Naive thymus-derived CD8-positive, alpha-beta T cell (primary cell): Measurements from ENCODE around the gene ABCG1. TPM values are rescaled to one million over a fixed set of nuclear protein-coding genes. Genes with fewer than 3 reads are reported as not detected.
A peak's percentile ranks its signal among the peaks of the same experiment; 100 is the strongest.

ENCODE experiments used
- ATAC-seq, 2 donors: fragments of 150-1000 bp; cut with Tn5 transposase in 1 of 2; sonication (Bioruptor Pico), chemical (Tn5 transposase) in 1 of 2; 1 replicate in 1 of 2; 2 replicates in 1 of 2; pipeline ENCODE4 v1.10.0; 2021; ENCODE audit warnings: mild to moderate bottlenecking in 2 of 2, moderate library complexity in 2 of 2
- POLR2A ChIA-PET: fragments of 350-600 bp; sonication (Branson Sonifier 250); formaldehyde crosslinking; loops from one replicate; lab custom pipeline; 2021; ENCODE audit warnings: antibody characterized with exemption; lab: Charles Lee
- DNase-seq, 10 donors: peaks; one replicate each; pipeline versions ENCODE4 v3.0.0 to v3.0.0-alpha.2; 2020 to 2022
- H3K27ac Mint-ChIP-seq, 10 donors: one replicate each; pipeline ENCODE4 v1.8.0; 2020 to 2022; ENCODE audit warnings: mild to moderate bottlenecking in 10 of 10, mixed read lengths in 10 of 10, moderate library complexity in 4 of 10, inconsistent platforms in 1 of 10
- H3K27me3 Mint-ChIP-seq, 5 donors: one replicate each; pipeline ENCODE4 v1.8.0; 2021 to 2022; ENCODE audit warnings: mixed read lengths in 5 of 5
- H3K36me3 Mint-ChIP-seq, 3 donors: one replicate each; pipeline ENCODE4 v1.8.0; 2020 to 2022; ENCODE audit warnings: mixed read lengths in 3 of 3, mild to moderate bottlenecking in 2 of 3, inconsistent platforms in 1 of 3
- H3K4me1 Mint-ChIP-seq, 4 donors: one replicate each; pipeline ENCODE4 v1.8.0; 2021 to 2022; ENCODE audit warnings: mixed read lengths in 4 of 4
- H3K4me3 Mint-ChIP-seq, 10 donors: one replicate each; pipeline ENCODE4 v1.8.0; 2020 to 2022; ENCODE audit warnings: mild to moderate bottlenecking in 10 of 10, mixed read lengths in 10 of 10, moderate library complexity in 6 of 10, inconsistent platforms in 1 of 10
- H3K9me3 Mint-ChIP-seq, 9 donors: one replicate each; pipeline ENCODE4 v1.8.0; 2020 to 2022; ENCODE audit warnings: mixed read lengths in 9 of 9, mild to moderate bottlenecking in 3 of 9, inconsistent platforms in 1 of 9, moderate library complexity in 1 of 9
- polyA plus RNA-seq, 3 donors: library from polyadenylated mRNA; unstranded; fragments of 300-500 nt; fragmentation: Illumina TruSeq; gene quantifications; one replicate each; pipeline ENCODE4 v1.2.3, GENCODE V29; 2021
- total RNA-seq, 8 experiments: library from RNA in 2 of 8; stranded (reverse) in 2 of 8; gene quantifications; one replicate each; pipeline ENCODE4 v1.2.3 and lab custom pipeline; 2021 to 2026

ABCG1 gene
- total and polyA plus RNA-seq, 5 experiments from 2014 or later = 0.93 to 17.5 (median 11.2) TPM

- Mint-ChIP-seq H3K9me3 (no peaks in the 10 kb centered on the region), H3K4me3 (no peak overlapping the region), H3K4me1 (peaks cover 10 to 26% (median 17%) of the 10 kb centered on the region in 4 donors), H3K27me3 (no peaks in the 10 kb centered on the region), H3K27ac (peak overlapping the region in 1 of 10 donors; percentile 40), H3K36me3 (peaks cover 0 to 3% (median 0%) of the 10 kb centered on the region in 3 donors)
- no peak for DNase-seq
- no peak for ATAC-seq
- POLR2A ChIA-PET = no interaction called here
Observed at GRCh38 chr21:42302794-42303193, 83.9 kb downstream of the ABCG1 start.

DNA sequence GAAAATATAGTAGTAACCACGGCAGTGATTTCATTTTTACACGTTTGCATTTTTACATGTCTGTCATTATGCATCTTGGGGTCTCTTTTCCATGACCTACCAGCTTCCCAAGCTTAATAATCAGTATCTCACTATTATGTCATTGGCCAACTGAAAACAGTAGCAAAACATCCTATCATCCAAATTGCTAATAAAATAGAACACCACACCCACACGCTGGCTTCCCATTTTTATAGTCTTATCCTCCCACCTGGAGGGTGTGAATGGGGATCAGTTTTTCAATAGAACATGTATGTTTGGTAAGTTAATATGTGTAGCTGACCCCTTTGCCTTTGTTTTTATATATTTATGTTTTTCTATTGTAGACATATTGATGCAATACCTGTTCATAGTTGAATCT is 84.5 kb downstream of the ABCG1 start:
- POLR2A ChIA-PET = no interaction called here

DNA sequence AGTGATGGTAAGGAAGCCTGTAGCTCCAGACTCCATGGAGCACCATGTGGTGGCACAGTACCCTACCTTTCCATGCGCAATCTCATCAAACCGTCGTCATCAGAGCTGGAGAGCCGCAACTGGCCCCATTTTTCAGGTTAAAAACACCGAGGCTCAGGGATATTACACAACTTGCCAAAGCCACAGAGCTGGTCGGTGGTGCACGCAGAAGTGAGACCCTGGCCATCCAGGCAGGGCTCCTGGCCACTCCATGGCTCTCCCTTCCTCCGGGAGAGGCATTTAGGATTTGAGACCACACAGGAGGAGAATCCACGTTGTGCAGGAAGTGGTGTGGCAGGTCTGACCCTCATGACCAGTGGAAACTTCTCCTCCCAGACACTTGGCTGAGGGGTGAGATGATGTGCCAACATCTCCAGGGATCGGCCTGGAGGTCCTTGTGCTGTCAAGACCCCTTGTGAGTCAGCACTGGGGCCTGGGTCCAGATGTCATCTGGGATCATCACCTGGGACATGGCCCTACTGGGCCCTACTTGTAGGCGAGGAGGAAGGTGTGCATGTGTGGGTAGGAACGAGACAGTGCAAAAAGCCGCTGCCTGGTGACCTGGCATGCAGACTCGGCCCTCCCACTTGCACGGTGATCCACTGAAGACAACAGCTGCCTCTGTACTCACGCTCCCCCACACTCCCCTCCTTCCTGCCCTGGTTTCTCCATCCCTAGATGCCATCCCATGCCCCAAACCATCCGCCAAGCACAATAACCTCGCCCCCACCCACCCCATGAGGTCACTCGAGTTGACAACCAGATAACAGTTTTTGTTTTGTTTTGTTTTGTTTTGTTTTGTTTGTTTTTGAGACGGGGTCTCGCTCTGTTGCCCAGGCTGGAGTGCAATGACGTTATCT is 85.9 kb downstream of the ABCG1 start:
- Mint-ChIP-seq H3K36me3 (no peaks in the 10 kb centered on the region), H3K27ac (peak overlapping the region in 1 of 10 donors; percentile 44), H3K27me3 (no peaks in the 10 kb centered on the region), H3K4me3 (no peak overlapping the region), H3K4me1 (peaks cover 11 to 20% (median 14%) of the 10 kb centered on the region in 4 donors), H3K9me3 (no peaks in the 10 kb centered on the region)
- POLR2A ChIA-PET = no interaction called here
- ATAC-seq = no peak
- DNase-seq = no peak

More for the DNA sequence above, 84.5 kb downstream of the ABCG1 start:
- no peak overlapping the region for H3K4me3 Mint-ChIP-seq
- peak overlapping the region in 1 of 10 donors; percentile 61 for H3K27ac Mint-ChIP-seq
- no peaks in the 10 kb centered on the region for H3K27me3 Mint-ChIP-seq
- H3K9me3 Mint-ChIP-seq = no peaks in the 10 kb centered on the region
- DNase-seq (no peak), ATAC-seq (no peak)
- peaks cover 10 to 26% (median 17%) of the 10 kb centered on the region in 4 donors for H3K4me1 Mint-ChIP-seq
- no peaks in the 10 kb centered on the region for H3K36me3 Mint-ChIP-seq

DNA sequence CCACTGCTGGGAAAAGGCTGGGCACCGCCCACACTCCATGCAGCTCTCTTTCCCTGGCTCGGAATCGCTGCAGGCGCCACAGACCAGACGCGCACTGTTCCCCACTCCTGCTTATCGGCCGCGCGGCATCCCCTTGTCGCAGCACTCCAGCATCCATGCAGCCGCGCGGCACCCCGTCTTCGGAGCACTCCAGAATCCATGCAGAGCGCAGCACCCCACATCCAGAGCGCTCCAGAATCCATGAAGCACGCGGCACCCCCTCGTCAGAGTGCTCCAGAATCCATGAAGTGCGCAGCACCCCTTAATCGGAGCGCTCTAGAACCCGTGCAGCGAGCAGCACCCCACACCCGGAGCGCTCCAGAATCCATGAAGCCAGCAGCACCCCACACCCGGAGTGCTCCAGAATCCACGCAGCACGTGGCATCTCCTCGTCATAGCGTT is 86.8 kb downstream of the ABCG1 start:
- POLR2A ChIA-PET = no interaction called here
- Mint-ChIP-seq H3K27ac (peak overlapping the region in 1 of 10 donors; percentile 53), H3K36me3 (no peaks in the 10 kb centered on the region)

DNA sequence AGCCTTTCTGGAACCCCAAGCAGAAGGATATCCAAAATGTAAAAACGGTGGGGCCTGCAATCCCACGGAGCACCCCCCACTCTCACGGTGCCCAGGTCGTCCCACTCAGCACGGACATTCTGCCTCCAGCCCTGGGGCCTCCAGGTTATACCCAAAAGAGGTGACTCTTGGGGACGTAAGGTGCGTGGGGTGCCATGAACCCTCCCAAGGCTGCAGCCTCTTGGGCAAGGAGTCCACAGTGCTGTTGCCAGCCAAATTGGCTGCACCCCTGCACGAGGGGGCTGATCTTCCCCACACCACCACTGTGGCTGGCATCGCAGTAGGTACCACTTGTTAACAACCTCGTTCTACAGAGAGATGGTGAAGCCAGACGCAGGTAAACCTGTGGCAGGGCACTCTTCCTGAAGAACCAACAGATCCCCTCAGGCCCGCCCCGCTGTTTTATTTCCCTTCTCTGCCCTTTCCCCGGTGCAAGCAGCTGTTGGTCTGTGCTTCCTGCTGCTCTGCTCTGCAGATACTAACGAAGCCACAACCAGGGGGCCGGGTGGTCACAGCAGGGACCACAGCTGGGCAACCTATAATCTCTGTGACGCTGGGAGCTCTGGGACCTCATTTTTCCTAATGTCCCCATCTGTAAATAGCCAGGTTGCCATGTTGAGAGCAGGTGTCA is 87.6 kb downstream of the ABCG1 start:
- Mint-ChIP-seq H3K36me3 (no peaks in the 10 kb centered on the region), H3K27me3 (no peaks in the 10 kb centered on the region), H3K9me3 (no peaks in the 10 kb centered on the region), H3K4me1 (peaks cover 8 to 14% (median 11%) of the 10 kb centered on the region in 4 donors), H3K27ac (peak overlapping the region in 4 of 10 donors; percentile 21 to 79 (median 51)), H3K4me3 (peak overlapping the region in 1 of 10 donors; percentile 4)
- POLR2A ChIA-PET = no interaction called here
- ATAC-seq = no peak
- no peak for DNase-seq

More for the DNA sequence above, 86.8 kb downstream of the ABCG1 start:
- Mint-ChIP-seq H3K9me3 (no peaks in the 10 kb centered on the region), H3K27me3 (no peaks in the 10 kb centered on the region), H3K4me3 (no peak overlapping the region), H3K4me1 (peaks cover 8 to 14% (median 11%) of the 10 kb centered on the region in 4 donors)
- no peak for ATAC-seq
- DNase-seq = no peak

DNA sequence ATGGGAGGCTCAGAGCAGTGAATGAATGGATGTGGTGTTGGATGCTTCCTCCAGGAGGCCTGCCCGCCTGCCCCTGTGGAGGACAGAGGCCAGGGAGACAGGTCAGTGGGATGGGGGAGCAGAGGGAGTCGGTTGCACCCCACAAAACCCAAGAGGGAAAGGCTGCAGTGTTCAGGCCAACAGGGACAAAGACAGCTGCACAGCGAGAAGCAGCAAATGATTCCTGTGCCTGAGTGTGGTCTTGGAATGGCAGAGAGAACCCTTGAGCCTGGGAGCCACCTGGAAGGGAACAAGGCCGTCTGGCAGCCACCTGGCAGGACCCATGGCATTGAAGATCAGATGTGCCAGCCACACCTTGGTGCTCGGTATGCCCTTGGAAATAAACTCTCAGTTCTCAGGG is 88.2 kb downstream of the ABCG1 start:
- POLR2A ChIA-PET = no interaction called here
- H3K27me3 Mint-ChIP-seq = no peaks in the 10 kb centered on the region
- peak overlapping the region in 4 of 10 donors; percentile 21 to 79 (median 51) for H3K27ac Mint-ChIP-seq
- no peaks in the 10 kb centered on the region for H3K9me3 Mint-ChIP-seq
- peaks cover 8 to 14% (median 11%) of the 10 kb centered on the region in 4 donors for H3K4me1 Mint-ChIP-seq
- H3K4me3 Mint-ChIP-seq = no peak overlapping the region
- no peaks in the 10 kb centered on the region for H3K36me3 Mint-ChIP-seq
- no peak for ATAC-seq
- no peak for DNase-seq

DNA sequence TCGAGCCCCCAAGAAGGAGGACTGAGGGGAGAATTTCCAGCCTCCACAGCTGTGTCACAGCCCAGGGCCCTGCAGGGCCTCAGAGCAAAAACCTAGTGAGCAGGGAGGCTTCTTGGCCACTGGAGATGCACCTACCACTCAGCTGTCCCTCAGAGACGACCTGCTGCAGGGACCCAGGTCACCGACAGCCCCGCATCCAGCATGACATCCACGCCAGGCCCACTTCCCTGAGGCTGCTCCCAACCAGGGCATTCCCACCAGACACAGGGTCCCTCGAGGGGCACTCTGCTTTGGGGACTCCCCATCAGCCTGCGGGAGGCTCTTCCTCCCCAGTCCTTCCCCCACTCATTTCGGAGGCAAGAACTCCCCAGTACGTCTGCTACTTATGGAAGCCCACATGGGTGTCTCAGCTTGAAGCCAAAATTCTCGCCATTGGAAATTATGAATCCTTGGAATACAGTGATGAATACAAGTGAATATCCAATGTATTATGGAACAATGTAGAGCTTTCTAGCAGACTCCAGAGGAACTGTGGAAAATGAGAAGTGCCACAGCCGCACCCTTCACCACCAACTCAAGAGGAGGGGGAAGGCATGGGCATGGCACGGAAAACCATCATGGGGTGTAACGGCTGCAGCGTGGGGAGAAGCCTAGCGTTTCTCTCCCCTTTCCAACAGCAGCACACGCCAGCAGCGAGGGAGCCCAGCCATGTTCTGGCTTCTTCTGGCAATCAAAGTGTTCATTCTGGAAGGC is 89.4 kb downstream of the ABCG1 start:
- Mint-ChIP-seq H3K27me3 (no peaks in the 10 kb centered on the region), H3K4me1 (peaks cover 8 to 14% (median 11%) of the 10 kb centered on the region in 4 donors), H3K36me3 (no peaks in the 10 kb centered on the region), H3K4me3 (no peak overlapping the region), H3K9me3 (no peaks in the 10 kb centered on the region), H3K27ac (peak overlapping the region in 1 of 10 donors; percentile 41)
- no peak for DNase-seq
- POLR2A ChIA-PET = interaction anchor here (0.5 kb wide), 1 partner anchor 119 kb away, joined by 3 read pairs; no protein-coding TSS in a partner anchor
- no peak for ATAC-seq

DNA sequence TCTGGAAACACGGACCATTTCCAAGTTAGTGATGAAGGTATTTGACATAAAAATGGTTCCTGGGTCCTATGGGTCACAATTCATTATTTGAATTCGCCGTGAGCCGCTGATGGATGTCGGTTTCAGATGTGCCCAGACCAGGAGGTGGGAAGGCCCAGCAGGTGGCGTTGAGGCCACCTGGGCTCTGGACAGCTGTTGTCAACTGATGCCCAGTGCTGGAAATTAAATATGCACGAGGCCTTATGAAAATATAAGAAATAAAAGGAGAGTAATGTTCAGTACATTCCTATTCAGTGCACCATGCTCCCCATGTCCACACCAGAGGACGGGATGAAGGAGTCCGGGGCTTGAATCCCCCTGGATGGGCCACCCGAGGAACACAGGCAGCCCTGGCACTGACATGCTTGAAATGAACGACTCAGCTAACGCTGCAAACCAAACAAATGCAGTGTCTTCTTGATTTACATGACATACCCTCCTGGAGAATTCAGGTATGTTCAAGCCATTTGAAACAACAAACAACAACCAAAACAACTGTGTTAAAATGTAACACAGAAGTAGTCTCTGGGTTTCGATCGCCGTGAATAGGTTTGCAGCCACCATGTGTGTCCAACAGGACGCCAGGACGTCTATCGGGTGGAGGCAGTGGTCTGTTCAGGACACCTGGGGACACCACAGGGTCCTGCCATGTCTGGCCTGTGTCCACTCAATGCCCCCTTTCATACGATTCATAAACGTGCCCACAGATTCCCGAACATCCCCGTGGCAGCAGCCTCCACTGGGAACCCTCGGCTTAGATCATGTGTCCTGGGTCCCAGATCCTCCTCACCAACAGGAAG is 90.2 kb downstream of the ABCG1 start:
- no peak for DNase-seq
- H3K4me3 Mint-ChIP-seq = peak overlapping the region in 1 of 10 donors; percentile 22
- H3K9me3 Mint-ChIP-seq = no peaks in the 10 kb centered on the region
- no peaks in the 10 kb centered on the region for H3K27me3 Mint-ChIP-seq
- POLR2A ChIA-PET = interaction anchor here (0.5 kb wide), 1 partner anchor 120 kb away, joined by 3 read pairs; no protein-coding TSS in a partner anchor
- H3K27ac Mint-ChIP-seq = peak overlapping the region in 3 of 10 donors; percentile 35 to 71 (median 59)
- ATAC-seq = no peak
- no peaks in the 10 kb centered on the region for H3K36me3 Mint-ChIP-seq
- peaks cover 8 to 14% (median 11%) of the 10 kb centered on the region in 4 donors for H3K4me1 Mint-ChIP-seq

DNA sequence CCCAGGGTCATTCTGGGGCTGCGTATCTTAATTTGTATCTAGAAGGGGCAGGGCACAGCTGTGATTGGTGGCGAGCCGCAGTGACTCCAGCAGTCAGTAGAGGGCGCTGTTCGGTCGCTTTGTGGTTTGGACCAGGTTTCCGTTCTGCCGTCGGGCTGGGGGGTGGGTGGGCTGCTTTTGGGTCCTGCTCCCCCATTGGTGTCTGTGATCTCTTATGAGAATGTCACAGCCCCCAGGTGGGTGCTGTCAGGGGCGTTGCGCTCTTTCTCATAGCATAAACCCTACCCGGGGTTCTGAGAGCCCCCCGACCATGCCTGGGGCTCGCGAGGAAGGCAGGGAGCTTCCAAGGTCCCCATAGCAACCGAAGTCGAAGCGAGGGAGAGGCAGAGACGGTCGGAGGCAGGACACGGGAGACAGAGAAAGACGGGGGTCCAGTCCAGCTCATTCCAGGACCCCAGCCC is 90.8 kb downstream of the ABCG1 start:
- H3K9me3 Mint-ChIP-seq = no peaks in the 10 kb centered on the region
- POLR2A ChIA-PET = no interaction called here
- DNase-seq (peak; percentile 54 to 83 (median 71)), ATAC-seq (peak; percentile 86 to 87)
- no peaks in the 10 kb centered on the region for H3K36me3 Mint-ChIP-seq
- peak overlapping the region in 4 of 10 donors; percentile 24 to 71 (median 47) for H3K27ac Mint-ChIP-seq
- peak overlapping the region in 2 of 10 donors; percentile 22 to 36 for H3K4me3 Mint-ChIP-seq
- H3K4me1 Mint-ChIP-seq = peaks cover 8 to 14% (median 11%) of the 10 kb centered on the region in 4 donors
- H3K27me3 Mint-ChIP-seq = no peaks in the 10 kb centered on the region

GRCh38 chr21:42310411-42311001 is 91.6 kb downstream of the ABCG1 start:
- ATAC-seq (no peak), DNase-seq (no peak)
- no peaks in the 10 kb centered on the region for H3K36me3 Mint-ChIP-seq
- peak overlapping the region in 2 of 10 donors; percentile 63 to 77 for H3K27ac Mint-ChIP-seq
- H3K4me3 Mint-ChIP-seq = no peak overlapping the region
- H3K4me1 Mint-ChIP-seq = peaks cover 8 to 14% (median 11%) of the 10 kb centered on the region in 4 donors
- no peaks in the 10 kb centered on the region for H3K9me3 Mint-ChIP-seq
- POLR2A ChIA-PET = interaction anchor here (1.2 kb wide), 1 partner anchor 217 kb away, joined by 3 read pairs; no protein-coding TSS in a partner anchor
- no peaks in the 10 kb centered on the region for H3K27me3 Mint-ChIP-seq

DNA sequence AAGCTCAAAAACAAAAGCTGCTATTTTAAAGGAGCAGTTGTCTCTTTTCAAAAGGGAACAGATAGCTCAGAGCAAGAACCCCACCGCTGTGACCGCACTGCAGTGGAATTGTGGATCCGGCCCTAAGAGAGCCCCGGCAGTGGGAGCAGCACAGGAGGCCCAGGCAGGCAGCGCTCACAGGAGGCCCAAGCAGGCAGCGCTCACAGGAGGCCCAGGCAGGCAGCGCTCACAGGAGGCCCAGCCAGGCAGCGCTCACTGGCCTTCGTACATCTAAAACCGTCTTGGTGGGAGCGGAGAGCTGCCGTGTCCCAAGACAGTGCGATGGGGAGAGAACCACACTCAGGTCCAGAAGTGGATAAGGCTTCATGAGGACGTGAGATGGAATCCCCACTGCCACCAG is 92.2 kb downstream of the ABCG1 start:
- no peak overlapping the region for H3K4me3 Mint-ChIP-seq
- no peak overlapping the region for H3K27ac Mint-ChIP-seq
- POLR2A ChIA-PET = interaction anchor here (1.2 kb wide), 1 partner anchor 217 kb away, joined by 3 read pairs; no protein-coding TSS in a partner anchor
- no peak for ATAC-seq
- DNase-seq = no peak
- H3K4me1 Mint-ChIP-seq = peaks cover 8 to 14% (median 11%) of the 10 kb centered on the region in 4 donors
- no peaks in the 10 kb centered on the region for H3K36me3 Mint-ChIP-seq
- H3K9me3 Mint-ChIP-seq = no peaks in the 10 kb centered on the region
- H3K27me3 Mint-ChIP-seq = no peaks in the 10 kb centered on the region
